ENCODE data around the gene SCGB1C2.

The SCGB1C2 gene

GRCh38 chr17:182050-182751 is 44.8 kb downstream of the SCGB1C2 start:
- Histone ChIP-seq H3K9me3 (ENCODE audit: insufficient read depth, low read length) (no peaks in the 10 kb centered on the region), H3K9ac (ENCODE audit: insufficient read length, low read depth) (peak overlapping the region; percentile 56), H3K4me3 (ENCODE audit: insufficient read length, low read depth) (peak overlapping the region; percentile 39), H3K4me1 (ENCODE audit: insufficient read depth, insufficient read length) (peaks cover 19% of the 10 kb centered on the region), H3K27me3 (ENCODE audit: insufficient read depth, insufficient read length) (peaks cover 87% of the 10 kb centered on the region), H3K36me3 (ENCODE audit: insufficient read depth, insufficient read length, low read length) (no peaks in the 10 kb centered on the region)
- no peak for DNase-seq (ENCODE audit: low read depth, low spot score)
- TF ChIP-seq YY1 (IDR thresholded peaks at IDR 0.05; ENCODE audit: insufficient read depth, insufficient read length) (no peak), ZNF274 (IDR thresholded peaks at IDR 0.05; ENCODE audit: low read depth, low read length) (no peak), SUZ12 (IDR thresholded peaks at IDR 0.05; ENCODE audit: extremely low read depth, insufficient read depth, insufficient read length) (no peak)

DNA sequence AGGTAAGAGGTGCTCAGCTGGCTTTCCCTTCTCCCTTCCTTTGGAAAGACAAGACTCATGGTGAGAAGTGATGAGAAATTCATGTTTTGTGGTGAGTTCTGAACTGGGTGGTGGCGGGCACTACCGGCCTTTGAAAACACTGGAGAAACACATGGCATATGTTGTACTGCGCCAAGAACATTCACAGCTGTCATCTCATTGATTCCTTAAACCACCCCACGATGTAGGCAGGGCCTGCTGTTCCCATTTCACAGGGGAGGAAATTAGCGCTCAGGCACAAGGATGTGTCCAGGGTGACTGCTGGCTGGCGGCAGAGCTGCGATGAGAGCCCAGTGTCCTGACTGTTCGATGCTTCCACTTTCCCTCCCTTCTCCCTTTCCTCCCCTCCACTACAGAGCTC is 45.7 kb downstream of the SCGB1C2 start:
- Histone ChIP-seq H3K9me3 (ENCODE audit: insufficient read depth, low read length) (no peaks in the 10 kb centered on the region), H3K27me3 (ENCODE audit: insufficient read depth, insufficient read length) (peaks cover 78% of the 10 kb centered on the region), H3K9ac (ENCODE audit: insufficient read length, low read depth) (no peak overlapping the region), H3K4me3 (ENCODE audit: insufficient read length, low read depth) (no peak overlapping the region), H3K4me1 (ENCODE audit: insufficient read depth, insufficient read length) (peaks cover 19% of the 10 kb centered on the region), H3K36me3 (ENCODE audit: insufficient read depth, insufficient read length, low read length) (no peaks in the 10 kb centered on the region)
- no peak for TF ChIP-seq SUZ12 (IDR thresholded peaks at IDR 0.05; ENCODE audit: extremely low read depth, insufficient read depth, insufficient read length)
- TF ChIP-seq YY1 (IDR thresholded peaks at IDR 0.05; ENCODE audit: insufficient read depth, insufficient read length) = no peak
- no peak for TF ChIP-seq ZNF274 (IDR thresholded peaks at IDR 0.05; ENCODE audit: low read depth, low read length)
- no peak for DNase-seq (ENCODE audit: low read depth, low spot score)

DNA sequence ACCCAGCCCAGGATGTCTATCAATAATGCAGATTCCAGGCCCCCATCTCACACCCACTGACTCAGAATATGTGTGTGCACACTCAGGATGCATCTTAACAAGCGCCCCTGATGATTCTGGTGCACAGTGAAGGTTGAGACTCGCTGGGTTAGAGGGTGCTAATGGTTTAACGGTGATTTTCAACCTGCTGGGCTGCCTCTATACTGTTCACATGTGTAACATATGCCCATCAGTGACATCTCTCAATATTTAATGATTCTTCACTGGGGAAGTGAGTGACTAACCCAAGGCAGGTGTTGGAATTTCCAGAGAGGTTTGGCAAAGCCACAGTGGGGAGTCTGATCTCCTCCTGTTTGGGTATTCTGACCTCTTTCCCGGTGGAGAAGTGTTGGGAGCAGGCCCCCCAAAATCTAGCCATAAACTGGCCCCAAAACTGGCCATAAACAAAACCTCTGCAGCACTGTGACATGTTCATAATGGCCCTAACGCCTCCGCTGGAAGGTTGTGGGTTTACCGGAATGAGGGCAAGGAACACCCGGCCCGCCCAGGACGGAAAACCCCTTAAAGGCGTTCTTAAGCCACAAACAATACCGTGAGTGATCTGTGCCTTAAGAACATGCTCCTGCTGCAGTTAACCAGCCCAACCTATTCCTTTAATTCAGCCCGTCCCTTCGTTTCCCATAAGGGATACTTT is 48.2 kb downstream of the SCGB1C2 start:
- peaks cover 54% of the 10 kb centered on the region for H3K27me3 ChIP-seq (ENCODE audit: insufficient read depth, insufficient read length)
- H3K9me3 ChIP-seq (ENCODE audit: insufficient read depth, low read length) = no peaks in the 10 kb centered on the region
- H3K4me1 ChIP-seq (ENCODE audit: insufficient read depth, insufficient read length) = peaks cover 16% of the 10 kb centered on the region
- no peak overlapping the region for H3K4me3 ChIP-seq (ENCODE audit: insufficient read length, low read depth)
- DNase-seq (ENCODE audit: low read depth, low spot score) = no peak
- no peak overlapping the region for H3K9ac ChIP-seq (ENCODE audit: insufficient read length, low read depth)
- TF ChIP-seq SUZ12 (IDR thresholded peaks at IDR 0.05; ENCODE audit: extremely low read depth, insufficient read depth, insufficient read length) = no peak
- TF ChIP-seq ZNF274 (IDR thresholded peaks at IDR 0.05; ENCODE audit: low read depth, low read length) = no peak
- no peak for TF ChIP-seq YY1 (IDR thresholded peaks at IDR 0.05; ENCODE audit: insufficient read depth, insufficient read length)
- no peaks in the 10 kb centered on the region for H3K36me3 ChIP-seq (ENCODE audit: insufficient read depth, insufficient read length, low read length)

DNA sequence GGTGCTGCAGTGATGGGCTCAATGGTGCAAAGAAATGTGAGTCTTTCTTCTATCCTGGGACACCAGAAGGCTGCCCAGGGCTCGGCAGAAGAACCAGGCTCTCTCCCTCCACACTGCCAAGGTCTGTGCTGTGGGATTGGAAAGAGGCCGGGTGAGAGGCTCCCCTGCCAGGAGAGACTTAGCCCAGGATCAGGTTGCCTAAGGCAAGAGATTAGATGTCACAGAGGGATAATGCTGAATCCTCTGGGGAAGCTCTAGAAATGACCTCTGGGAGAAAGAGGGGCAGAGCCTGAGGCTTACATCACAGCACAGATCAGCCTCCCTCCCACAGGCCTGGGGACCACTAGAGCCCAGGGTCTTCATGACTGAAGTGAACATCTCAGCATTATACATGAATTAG is 49.8 kb downstream of the SCGB1C2 start:
- no peak for TF ChIP-seq SUZ12 (IDR thresholded peaks at IDR 0.05; ENCODE audit: extremely low read depth, insufficient read depth, insufficient read length)
- TF ChIP-seq YY1 (IDR thresholded peaks at IDR 0.05; ENCODE audit: insufficient read depth, insufficient read length) = no peak
- TF ChIP-seq ZNF274 (IDR thresholded peaks at IDR 0.05; ENCODE audit: low read depth, low read length) = no peak
- Histone ChIP-seq H3K27me3 (ENCODE audit: insufficient read depth, insufficient read length) (peaks cover 40% of the 10 kb centered on the region), H3K9me3 (ENCODE audit: insufficient read depth, low read length) (no peaks in the 10 kb centered on the region), H3K9ac (ENCODE audit: insufficient read length, low read depth) (no peak overlapping the region), H3K36me3 (ENCODE audit: insufficient read depth, insufficient read length, low read length) (no peaks in the 10 kb centered on the region), H3K4me3 (ENCODE audit: insufficient read length, low read depth) (no peak overlapping the region), H3K4me1 (ENCODE audit: insufficient read depth, insufficient read length) (peaks cover 11% of the 10 kb centered on the region)
- DNase-seq (ENCODE audit: low read depth, low spot score) = no peak

Measured in NT2/D1 (cell line).